ENCODE results near the gene GRAP.
"Not testable (repeated sequence)": the region's sequence is repeated elsewhere in the genome, so short reads cannot be mapped to it uniquely, and the experiment has no call there.

The GRAP gene

DNA sequence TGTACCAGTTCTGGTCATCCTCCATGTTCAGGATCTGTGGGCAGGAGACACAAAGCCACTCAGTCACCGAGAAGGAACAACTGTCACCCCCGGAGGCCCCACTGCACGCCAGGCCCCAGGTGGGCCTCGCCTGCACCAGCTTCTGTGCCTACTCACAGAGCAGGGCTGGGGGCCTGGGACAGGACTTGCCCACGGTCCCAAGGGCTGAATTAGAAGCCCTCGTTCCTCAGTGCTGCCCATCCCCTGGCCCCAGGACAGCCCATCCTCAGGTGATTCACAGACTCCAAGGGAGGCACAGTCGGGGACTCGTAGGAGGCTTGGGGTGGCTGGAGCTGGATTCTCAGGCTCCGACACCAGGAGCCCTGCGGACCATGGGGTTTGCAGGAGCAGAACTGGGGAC lies 4.9 kb downstream of the GRAP start:
- DNase-seq: not testable (repeated sequence)

DNA sequence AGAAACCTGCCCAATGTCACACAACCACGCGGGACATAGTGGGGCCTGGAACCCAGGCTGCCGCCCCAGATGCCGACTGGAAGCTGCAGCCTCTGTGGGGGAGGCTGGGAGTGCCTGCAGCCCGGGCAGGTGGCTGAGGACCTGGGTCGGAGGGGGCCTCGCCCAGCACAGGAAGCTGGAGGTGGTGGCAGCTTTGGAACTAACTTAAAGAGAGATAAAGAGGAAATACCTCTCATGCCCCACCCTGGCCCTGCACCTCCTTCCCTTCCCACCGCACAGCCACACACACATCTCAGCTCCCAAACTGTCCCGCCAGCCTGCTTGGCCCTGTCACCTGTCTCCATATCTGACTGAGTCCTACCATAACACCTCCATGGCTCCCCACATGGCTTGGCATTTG lies 6.4 kb downstream of the GRAP start:
- not testable (repeated sequence) for DNase-seq

DNA sequence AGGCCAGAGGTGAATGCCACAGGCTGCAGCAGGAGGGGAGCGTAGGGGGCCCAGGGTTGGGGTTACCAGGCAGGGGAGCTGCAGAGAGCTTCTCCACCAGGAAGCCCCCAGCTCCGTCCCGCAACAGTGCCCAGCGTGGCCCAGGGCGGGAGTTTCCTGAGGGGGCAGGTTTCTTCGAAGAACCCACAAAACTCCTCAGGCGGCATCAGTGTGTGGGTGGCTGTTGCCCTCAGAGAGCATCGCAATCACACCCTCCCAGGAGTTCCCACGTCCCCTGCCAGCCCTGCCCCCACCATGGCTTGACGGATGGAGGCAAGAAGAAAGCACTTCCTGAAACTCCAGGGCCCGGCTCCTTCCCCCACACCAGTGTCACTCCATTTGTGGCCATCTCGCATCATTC lies 8.0 kb downstream of the GRAP start:
- not testable (repeated sequence) for DNase-seq

DNA sequence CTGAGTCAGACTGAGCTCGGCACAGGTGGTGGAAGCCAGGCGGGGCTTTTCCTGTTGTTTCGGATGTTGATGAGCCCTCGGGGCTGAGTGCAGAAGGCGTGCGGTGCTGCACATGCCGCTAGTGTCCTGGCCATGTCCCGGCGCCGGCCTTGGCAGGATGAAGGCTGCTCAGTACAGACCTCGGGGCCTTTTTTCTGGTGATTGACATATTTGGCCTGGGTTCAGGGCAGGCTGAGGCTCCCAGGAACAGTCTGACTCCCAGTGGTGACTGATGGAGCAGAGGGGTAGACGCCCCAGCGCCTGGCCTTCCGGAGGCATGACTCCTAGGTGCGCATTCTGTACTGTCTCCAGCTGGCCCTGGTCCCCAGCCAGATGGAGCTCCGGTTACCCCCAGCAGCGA lies 8.8 kb downstream of the GRAP start:
- not testable (repeated sequence) for DNase-seq

DNA sequence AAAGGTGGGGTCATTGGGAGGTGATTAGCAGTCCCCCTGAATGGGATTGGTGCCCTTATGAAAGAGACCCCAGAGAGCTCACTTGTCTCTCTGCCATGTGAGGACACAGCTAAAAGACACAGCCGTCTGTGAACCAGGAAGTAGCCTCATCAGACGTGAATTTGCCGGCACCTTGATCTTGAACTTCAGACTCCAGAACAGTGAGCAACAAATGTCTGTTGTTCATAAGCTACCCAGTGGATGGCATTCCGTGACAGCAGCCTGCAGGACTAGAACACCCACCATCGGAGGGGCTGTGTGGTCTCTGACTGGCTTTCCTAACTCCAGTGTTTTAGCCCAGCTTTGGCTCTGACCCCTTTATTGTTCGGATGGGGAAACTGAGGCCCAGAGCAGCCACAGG lies 9.2 kb downstream of the GRAP start:
- DNase-seq: not testable (repeated sequence)

DNA sequence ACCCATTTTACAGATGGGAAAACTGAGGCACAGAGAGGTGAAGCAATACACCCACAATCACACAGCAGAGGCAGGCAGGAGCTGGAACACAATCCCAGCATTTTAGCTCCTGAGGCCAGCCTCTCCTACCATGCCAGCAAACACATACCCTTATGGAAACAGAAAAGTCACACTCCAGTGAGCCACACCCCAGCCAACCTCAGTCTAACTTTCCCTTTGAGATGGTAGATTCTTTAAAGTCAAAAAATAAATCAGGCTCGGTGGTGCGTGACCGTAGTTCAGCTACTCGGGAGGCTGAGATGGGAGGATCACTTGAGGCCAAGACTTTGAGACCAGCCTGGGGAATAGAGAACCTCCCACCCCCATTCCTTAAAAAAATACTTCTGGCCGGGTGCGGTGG lies 10.6 kb downstream of the GRAP start:
- not testable (repeated sequence) for DNase-seq

DNA sequence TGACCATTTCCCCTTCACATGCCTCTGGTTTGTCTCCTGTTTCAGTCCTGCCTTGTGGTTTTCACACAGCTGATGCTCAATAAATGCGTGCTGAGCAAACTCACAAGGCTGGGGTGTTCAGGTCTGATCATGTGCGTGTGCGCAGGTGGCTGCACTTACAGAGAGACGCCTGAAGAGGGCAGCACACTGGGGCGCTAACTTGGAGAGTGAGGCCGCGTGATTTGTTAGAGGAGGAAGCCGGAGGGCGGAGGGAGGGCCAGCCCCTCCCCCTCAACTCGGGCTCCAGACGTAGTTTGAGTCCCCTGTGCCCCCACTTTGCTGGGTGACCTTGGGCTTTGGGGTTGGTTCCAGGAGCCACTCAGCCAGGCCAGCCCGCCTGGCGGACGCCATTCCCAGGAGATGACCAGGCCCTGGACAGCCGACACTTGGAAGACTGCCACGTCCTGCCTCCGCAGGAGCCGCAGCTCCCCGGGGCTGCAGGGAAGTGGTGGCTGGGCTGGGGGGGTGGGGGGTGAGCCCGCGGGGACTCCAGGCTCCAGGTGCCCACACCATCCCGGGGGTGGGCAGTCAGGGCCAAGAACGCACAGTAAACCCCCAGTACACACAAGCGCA lies 14.3 kb downstream of the GRAP start:
- DNase-seq: not testable (repeated sequence)

DNA sequence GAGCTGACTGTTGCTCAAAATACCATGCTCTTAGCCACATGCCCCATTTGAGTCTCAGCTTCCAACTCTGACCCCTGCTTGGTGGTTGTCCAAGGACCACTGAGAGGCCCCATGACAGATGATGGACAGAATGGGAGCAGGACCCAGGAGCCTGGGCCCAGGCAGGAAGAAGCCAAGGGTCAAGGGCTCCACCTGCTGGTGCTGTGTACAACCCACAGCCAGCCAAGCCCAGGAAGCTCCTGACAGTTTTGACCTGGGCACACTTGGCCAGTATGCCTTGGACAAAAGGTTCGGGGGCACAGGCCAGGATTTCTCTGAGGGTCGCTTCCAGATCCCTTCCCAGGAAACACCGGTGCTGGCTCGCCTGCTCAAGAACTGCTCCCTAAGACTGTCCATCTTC lies 15.0 kb downstream of the GRAP start:
- DNase-seq: peak; percentile 52

DNA sequence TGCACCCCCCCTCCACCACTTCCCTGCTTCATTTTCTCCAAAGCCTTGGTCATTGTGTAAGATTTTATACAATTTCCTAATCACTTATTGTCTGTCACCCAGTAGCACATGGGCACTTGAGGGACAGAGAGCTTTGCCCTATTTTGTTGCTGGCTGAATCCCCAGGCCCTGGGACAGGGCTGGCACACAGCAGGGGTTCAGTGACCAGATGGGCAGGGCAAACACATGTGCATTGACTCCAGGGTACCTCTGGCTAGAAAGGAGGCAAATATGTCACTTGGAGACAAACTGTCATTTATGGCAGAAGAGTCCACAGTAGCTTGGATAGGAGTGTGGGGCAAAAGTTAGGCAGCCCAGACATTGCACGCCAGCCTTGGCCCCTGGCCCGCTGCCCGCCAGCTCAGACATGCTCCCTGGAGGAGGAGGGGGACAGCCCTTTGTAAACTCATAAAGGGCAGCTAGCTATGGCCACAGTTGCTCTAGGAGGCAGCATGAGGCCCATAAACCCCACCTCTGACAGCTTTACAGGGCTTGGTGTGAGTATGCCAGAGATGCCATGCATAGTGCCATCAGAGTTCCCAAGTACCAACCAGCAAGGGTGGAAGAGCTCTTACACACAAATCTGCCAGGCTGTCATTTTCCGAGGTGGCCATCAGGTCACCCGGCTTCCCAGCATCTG lies 15.8 kb downstream of the GRAP start:
- not testable (repeated sequence) for DNase-seq

DNA sequence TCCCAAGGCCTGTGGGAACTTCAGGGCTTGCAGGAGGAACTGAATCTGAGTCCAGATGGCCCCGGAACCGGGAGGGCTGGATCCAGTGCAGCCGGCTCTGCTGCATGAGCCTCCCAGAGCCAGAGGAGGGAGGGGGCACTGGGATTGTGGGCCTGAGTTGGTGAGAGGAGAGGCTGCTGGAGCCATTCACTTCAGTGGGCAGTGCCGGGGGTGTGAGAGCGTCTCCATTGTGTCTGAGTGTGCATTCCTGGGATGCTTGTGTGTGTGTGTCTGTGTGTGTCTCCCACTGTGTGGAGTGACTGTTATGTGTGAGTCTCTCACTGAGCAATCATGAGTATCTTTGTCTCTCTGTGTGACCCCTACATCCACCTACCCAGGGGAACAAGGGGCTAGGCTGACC lies 17.0 kb downstream of the GRAP start:
- not testable (repeated sequence) for DNase-seq

DNA sequence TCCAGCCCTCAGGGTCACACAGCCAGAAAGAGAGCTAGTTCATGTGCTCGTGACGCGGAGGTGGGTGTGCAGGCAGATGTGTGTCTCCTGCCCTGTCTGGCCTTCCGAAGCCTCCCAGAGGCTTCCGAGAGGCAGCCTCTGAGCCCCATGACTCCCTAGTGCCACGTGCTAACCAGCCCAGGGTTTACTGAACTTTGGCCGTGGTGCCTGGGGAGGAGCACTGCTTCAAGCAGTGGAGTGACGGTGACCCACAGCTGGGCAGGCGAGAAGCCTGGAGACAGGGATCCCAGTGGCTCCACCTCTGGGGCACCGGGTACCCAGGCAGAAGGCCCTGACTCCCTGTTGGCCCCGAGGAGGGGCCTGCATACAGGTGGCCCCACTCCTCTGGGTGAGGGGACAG lies 18.1 kb downstream of the GRAP start:
- DNase-seq: not testable (repeated sequence)

DNA sequence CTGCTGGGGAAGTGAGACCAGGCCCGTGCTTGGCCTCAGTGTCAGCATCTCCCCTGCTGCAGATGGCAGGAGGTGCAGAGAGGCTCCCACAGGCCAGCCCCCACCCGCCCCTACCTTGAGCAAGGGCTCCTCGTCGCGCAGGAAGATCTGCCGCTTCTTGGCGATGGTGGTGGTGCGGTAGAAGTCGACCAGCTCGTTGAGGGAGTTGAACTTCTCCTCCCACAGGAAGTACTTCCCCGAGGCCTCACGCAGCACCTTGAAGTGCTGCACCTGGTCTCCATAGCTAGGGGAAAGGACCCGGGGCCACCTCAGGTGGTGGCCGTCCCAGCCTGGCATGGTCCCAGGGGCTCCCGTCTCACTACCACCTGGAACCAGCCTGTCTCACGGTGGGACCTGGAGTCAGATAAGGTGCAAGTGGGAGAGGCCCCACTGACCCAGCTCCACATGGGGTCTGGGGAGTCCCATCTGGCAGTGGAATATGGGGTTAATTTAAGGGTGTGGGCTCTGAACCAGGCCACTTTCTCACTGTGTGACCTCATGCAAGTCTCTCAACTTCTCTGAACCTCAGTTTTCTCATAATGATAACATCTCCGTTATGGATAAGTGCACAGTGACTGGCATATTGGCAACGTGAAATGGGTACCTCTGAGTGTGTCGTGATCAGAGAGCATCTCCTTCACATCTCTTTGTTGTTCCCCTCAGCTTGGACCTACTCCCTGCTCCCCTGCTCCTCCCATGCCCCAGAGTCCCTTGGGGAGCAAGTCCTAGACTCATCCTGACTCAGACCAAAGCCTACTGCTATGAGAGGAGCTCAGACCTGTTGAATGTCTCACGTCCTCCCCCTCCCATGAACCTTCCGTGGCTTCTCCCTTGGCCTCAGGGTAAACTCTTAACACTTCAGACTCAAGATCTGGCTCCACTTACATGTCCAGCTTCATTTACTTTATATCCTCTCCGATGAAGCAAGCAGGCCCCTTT lies 22.4 kb downstream of the GRAP start:
- no peak for DNase-seq

DNA sequence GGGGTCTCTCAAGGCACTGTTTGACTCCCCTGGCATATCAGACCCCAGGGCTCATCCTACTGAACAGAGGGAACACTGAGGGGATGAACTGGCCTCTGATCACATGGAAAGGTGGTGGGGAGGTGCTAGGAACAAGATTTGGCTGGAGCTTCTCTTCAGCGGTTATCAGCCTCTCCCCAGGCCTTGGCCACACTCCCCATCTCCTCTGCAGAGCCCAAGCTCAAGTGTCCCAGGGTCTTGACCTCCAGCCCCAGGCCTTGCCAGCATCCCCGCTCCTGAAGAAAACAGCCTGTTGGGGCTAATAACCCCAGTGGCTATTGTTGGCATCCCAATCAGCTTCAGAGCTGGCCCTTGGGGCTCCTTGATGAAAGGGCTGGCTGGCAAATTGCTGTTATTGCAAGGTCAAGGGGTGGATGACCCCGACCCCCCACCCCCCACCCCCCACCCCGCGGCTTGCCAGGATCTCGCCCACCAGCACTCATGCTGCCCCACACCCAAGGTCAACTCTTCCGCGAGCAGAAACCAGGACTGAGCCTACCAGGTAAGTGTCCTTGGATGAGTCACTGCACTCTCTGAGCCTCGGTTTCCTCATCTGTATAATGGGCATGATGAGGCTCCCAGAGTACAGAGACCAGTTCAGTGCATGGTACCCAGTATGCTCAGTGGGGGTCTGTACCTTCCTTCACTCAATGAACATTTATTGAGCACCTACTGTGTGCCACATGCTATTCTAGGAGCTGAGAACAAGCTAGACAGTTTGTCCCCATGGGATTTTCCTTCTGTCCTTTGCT lies 23.4 kb downstream of the GRAP start:
- DNase-seq: no peak

DNA sequence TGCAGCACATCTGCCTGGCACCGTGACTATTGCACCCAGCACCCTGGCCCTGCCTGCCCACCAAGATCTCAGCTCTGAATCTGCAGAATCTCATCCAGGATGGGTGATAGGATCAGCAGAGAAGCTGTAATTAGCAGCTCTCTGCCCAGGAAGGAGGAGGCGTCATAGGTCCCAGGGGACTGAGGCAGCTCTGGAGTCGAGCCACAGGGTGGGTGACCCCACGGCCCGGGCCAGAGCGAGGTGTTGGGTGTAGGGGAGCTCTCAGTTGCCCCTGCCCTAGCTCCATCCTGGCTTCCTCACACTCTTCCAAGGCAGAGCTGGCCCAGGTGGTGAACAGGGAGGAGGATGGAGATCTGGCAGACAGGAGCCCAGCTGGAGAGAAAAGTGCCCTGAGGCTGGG lies 24.0 kb downstream of the GRAP start:
- no peak for DNase-seq

DNA sequence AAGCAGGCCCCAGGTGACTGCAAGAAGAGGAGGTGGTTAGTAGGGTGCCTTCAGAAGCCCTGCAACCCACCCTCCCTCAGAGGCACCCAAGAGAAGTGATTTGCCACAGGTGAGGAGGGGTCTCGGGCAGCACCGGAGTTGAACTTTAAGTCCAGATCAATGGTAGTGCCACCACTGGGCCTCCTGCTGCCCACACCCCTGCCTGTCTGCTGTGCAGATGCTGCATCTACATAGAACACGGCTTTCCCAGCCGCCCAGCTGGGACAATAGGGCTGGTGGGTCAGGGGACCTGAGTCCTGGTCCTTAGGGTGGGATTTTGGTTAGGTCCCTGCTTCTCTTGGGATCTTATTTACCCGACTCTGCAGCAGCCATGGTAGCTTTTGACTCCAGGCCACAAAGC lies 24.6 kb downstream of the GRAP start:
- DNase-seq: no peak

DNA sequence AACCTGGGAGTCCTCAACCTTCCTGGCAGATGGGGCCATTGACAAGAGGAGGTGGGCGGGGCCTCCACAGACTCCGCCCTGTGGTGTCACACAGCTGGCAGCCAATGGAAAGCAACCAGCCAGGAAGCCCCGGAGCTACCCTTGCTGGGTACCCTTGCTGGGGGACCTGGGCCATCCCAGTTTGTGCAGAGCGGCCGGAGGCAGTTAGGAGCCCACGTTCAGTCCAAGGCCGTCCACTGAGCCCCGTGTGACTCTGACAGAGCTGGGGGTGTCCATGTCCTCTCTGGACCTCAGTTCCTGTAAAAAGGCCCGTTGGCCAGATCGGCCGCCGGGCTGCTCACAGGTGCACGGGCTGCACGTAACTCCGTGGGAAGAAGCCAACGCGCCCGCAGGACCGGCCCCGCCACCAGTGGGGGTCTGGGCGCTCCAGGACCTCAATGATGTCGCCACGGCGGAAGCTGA lies 25.1 kb downstream of the GRAP start:
- peak; percentile 46 for DNase-seq

DNA sequence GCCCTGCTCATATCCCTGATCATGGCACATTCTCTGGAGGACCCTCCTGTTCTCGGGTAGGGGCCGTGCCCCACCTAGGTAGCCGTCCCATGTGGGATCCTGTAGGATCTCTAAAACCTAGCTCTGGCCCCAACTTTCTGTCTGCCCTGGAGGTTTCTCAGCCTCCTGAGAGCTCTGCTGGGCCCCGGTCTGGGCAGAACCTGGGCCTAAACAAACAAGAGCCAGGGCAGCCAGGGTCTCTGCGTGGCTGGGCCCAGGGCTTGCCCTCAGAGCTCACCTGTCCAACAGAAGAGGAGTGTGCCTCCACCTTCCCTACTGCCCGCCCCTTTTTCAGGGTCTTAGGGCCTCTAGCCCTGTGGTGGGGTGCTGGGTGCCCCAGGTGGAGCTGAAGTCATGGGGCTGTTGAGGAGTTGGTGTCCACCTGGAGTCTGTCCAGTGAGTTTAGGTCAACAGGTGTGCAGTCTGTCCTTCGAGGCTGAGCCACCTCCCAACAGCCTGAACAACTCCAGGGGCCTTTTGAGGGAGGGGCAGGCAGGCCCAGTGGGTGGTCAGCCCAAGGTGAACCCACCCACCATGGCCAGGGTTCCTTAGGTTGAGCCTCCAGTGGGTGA lies 25.6 kb downstream of the GRAP start:
- DNase-seq: not testable (repeated sequence)

DNA sequence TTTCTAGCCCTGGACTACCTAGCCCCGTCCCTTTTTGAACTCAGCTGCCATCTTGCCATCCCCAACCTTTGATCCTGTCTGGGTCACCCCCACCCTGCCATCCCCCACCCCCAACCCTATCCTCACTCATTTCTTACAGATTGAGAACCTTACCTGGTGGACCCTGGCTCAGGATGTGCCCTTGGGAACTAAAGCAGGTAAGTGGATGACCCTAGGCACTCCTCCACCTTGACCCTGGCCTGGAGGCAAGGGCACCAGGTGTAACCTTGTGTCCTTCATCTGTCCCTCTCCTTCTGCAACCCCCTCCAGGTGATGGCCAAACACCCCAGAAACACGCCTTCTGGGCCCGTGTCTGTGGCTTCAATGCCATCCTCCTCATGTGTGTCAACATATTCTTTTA lies 26.7 kb downstream of the GRAP start:
- no peak for DNase-seq

DNA sequence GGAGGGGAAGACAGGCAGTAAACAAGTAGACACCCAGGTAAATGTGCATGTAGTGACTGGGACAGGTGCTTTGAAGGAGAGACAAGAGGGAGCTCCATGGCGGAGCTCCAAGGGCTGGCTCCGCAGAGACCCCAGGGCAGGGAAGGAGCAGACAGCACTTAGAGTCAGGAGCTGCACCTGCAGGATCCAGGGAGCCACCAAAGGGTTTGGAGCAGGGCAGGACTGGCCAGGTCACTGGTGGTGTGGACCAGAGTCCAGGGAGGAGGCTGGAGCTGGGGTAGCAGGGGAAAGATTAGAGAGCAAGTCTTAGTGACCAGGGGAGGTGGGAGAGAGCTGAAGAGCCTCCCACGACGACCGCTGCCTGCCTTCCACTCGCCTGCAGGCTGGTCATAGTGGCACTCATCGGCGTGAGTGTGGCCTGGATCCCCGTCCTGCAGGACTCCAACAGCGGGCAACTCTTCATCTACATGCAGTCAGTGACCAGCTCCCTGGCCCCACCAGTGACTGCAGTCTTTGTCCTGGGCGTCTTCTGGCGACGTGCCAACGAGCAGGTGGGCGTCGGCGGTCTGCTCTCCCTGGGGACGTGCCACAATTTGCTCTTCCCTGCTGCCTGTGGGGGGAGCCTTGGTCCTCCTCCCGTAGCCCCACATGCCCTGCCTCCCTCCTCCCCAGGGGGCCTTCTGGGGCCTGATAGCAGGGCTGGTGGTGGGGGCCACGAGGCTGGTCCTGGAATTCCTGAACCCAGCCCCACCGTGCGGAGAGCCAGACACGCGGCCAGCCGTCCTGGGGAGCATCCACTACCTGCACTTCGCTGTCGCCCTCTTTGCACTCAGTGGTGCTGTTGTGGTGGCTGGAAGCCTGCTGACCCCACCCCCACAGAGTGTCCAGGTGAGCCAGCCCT lies 27.5 kb downstream of the GRAP start:
- no peak for DNase-seq

DNA sequence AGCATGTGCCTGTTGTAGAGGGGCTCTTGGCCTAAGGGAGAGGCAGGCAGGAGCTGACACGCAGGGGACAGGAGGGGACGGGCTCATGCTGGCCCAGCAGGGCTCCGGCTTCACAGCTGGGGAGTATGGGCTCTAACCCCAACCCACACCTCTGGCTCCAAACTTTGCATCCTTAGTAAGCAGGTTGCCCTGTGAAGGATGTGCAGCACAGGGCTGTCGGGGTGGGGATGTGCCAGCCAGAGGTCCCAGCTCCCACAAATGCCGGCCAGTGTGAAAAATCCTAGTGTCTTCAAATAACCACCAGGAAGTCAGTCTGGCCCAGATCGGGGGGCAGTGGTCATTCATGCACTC lies 28.2 kb downstream of the GRAP start:
- no peak for DNase-seq

Data from CD4-positive, alpha-beta T cell treated with Interleukin-21 for 1 hour (primary cell).